GM12878 (cell line): ENCODE results near the gene IL1RL2. TPM values are rescaled to one million over a fixed set of nuclear protein-coding genes. Genes with fewer than 3 reads are reported as not detected.

Experiments used
- ATAC-seq: fragments of 200-7000 bp; cut with Tn5 transposase; 3 replicates; pipeline ENCODE4 v1.9.1; 2020; ENCODE audit warnings: mild to moderate bottlenecking, moderate library complexity
- BruUV-seq: library from RNA; stranded (reverse); fragments of 400-500 nt; replicated peaks from 2 replicates; lab custom pipeline; 2021; lab: Mats Ljungman, UMichigan
- CTCF ChIA-PET: fragments of 300-600 bp; sonication (Branson Sonifier 250); formaldehyde crosslinking; extraction: SDS; loops from one replicate; lab custom pipeline; 2021; ENCODE audit warnings: inconsistent platforms; lab: Yijun Ruan, JAX
- POLR2A ChIA-PET: fragments of 350-600 bp; formaldehyde crosslinking; extraction: SDS; loops from one replicate; lab custom pipeline; 2021; ENCODE audit warnings: inconsistent platforms; lab: Charles Lee
- RAD21 ChIA-PET: fragments of 300-600 bp; sonication (Branson Sonifier 250); formaldehyde crosslinking; loops from one replicate; lab custom pipeline; 2023; ENCODE audit warnings: antibody characterized with exemption; ENCODE audit not compliant: unreplicated experiment; lab: Charles Lee
- SMC1A ChIA-PET: fragments of 300-600 bp; sonication (Branson Sonifier 250); formaldehyde crosslinking; loops from one replicate; lab custom pipeline; 2023; ENCODE audit not compliant: unreplicated experiment, uncharacterized antibody; lab: Charles Lee
- DNase-seq: peaks from one replicate; pipeline ENCODE4 v3.0.0-alpha.2; 2011; ENCODE audit warnings: low read depth, low spot score
- FAIRE-seq: peaks from 3 replicates; lab custom pipeline; 2011; peaks lifted over from hg19 to GRCh38; lab: Jason Lieb, UNC
- H2AFZ ChIP-seq: 2 replicates; pipeline ENCODE4 v1.6.0; 2011; ENCODE audit warnings: low read depth, low read length, control low read depth; ENCODE audit not compliant: control insufficient read depth
- H3K27ac ChIP-seq: 2 replicates; pipeline ENCODE4 v1.5.1; 2011; ENCODE audit warnings: control low read depth; ENCODE audit not compliant: control insufficient read depth, insufficient read depth
- H3K27me3 ChIP-seq, 2 experiments: replicated peaks in 1 of 2; 2 replicates each; pipeline versions ENCODE4 v1.6.0 to v1.6.1; 2011; ENCODE audit warnings: low read length in 1 of 2; ENCODE audit not compliant: control insufficient read depth in 2 of 2, insufficient read depth in 2 of 2
- H3K36me3 ChIP-seq, 2 experiments: 2 replicates each; pipeline ENCODE4 v1.5.1; 2011; ENCODE audit warnings: low read length in 1 of 2; ENCODE audit not compliant: control insufficient read depth in 2 of 2, insufficient read depth in 2 of 2
- H3K4me1 ChIP-seq: 2 replicates; pipeline ENCODE4 v1.6.1; 2011; ENCODE audit warnings: mild to moderate bottlenecking, low read length, moderate library complexity, mixed read lengths; ENCODE audit not compliant: control insufficient read depth, insufficient read depth
- H3K4me2 ChIP-seq: 2 replicates; pipeline ENCODE4 v1.6.0; 2011; ENCODE audit warnings: control low read depth; ENCODE audit not compliant: control insufficient read depth, insufficient read depth
- H3K4me3 ChIP-seq: fragments of 200-600 bp; sonication (generic); 2 replicates; pipeline ENCODE4 v1.5.1; 2016
- H3K79me2 ChIP-seq: 2 replicates; pipeline ENCODE4 v1.6.0; 2011; ENCODE audit warnings: low read length; ENCODE audit not compliant: control insufficient read depth, insufficient read depth
- H3K9ac ChIP-seq: 2 replicates; pipeline ENCODE4 v1.8.0; 2011; ENCODE audit warnings: low read length, control low read depth, mixed read lengths; ENCODE audit not compliant: control insufficient read depth, insufficient read depth
- H3K9me3 ChIP-seq: replicated peaks from 3 replicates; pipeline ENCODE4 v1.5.1; 2011; ENCODE audit warnings: mild to moderate bottlenecking, low read length; ENCODE audit not compliant: control insufficient read depth, insufficient read depth
- H4K20me1 ChIP-seq: 2 replicates; pipeline ENCODE4 v1.6.0; 2011; ENCODE audit not compliant: control insufficient read depth, insufficient read depth
- BCL11A ChIP-seq: IDR thresholded peaks from 2 replicates; pipeline ENCODE4 v1.6.1; 2011; ENCODE audit warnings: low read depth, low read length
- BMI1 ChIP-seq: fragments of 450-650 bp; IDR thresholded peaks from 2 replicates; pipeline ENCODE4 v1.6.1; 2016; ENCODE audit warnings: mild to moderate bottlenecking, moderate library complexity, borderline replicate concordance
- CBFB ChIP-seq: IDR thresholded peaks from 2 replicates; pipeline ENCODE4 v1.6.1; 2016; ENCODE audit warnings: antibody characterized with exemption, low read depth
- EP300 ChIP-seq, 2 experiments: fragments of 150-350 bp in 1 of 2; IDR thresholded peaks; 2 replicates each; pipeline ENCODE4 v1.6.1; 2011 to 2012; ENCODE audit warnings: low read depth in 2 of 2, low read length in 2 of 2, borderline replicate concordance in 1 of 2, improper control_type of control experiment in 1 of 2, inconsistent platforms in 1 of 2; ENCODE audit not compliant: control insufficient read depth in 1 of 2
- FOS ChIP-seq: IDR thresholded peaks from 3 replicates; pipeline ENCODE4 v1.6.1; 2011; ENCODE audit warnings: borderline replicate concordance; ENCODE audit not compliant: insufficient read length; ENCODE audit errors: extremely low read depth
- FOXK2 ChIP-seq: fragments of 450-650 bp; IDR thresholded peaks from 2 replicates; pipeline ENCODE4 v1.6.1; 2017; ENCODE audit warnings: mild to moderate bottlenecking, moderate library complexity
- IKZF1 ChIP-seq: fragments of 450-650 bp; conservative IDR thresholded peaks from 2 replicates; pipeline ENCODE4 v1.6.1; 2017; ENCODE audit warnings: antibody characterized with exemption, mild to moderate bottlenecking
- LARP7 ChIP-seq: fragments of 450-650 bp; IDR thresholded peaks from 2 replicates; pipeline ENCODE4 v1.6.1; 2017; ENCODE audit warnings: mild to moderate bottlenecking
- MYB ChIP-seq: fragments of 150-350 bp; IDR thresholded peaks from 2 replicates; pipeline ENCODE4 v1.6.1; 2014; ENCODE audit warnings: mild to moderate bottlenecking, low read depth, low read length, borderline replicate concordance
- NR2C2 ChIP-seq: IDR thresholded peaks from 2 replicates; pipeline ENCODE4 v1.6.1; 2011; ENCODE audit warnings: borderline replicate concordance, low read depth; ENCODE audit not compliant: control insufficient read depth, insufficient read length
- NRF1 ChIP-seq: conservative IDR thresholded peaks from 2 replicates; pipeline ENCODE4 v1.6.1; 2011; ENCODE audit warnings: mild to moderate bottlenecking, low read depth, low read length, improper control_type of control experiment
- SUZ12 ChIP-seq: fragments of 200-600 bp; sonication (generic); IDR thresholded peaks from one replicate; pipeline ENCODE4 v1.6.1; 2018; ENCODE audit warnings: antibody characterized with exemption, mild to moderate bottlenecking; ENCODE audit not compliant: unreplicated experiment
- TARDBP ChIP-seq: IDR thresholded peaks from 2 replicates; pipeline ENCODE4 v1.6.1; 2016; ENCODE audit warnings: borderline replicate concordance
- YBX1 ChIP-seq: fragments of 450-650 bp; IDR thresholded peaks from 2 replicates; pipeline ENCODE4 v1.6.1; 2016; ENCODE audit warnings: antibody characterized with exemption
- ZSCAN29 ChIP-seq: fragments of 450-650 bp; IDR thresholded peaks from 2 replicates; pipeline ENCODE4 v1.6.1; 2017; ENCODE audit warnings: mild to moderate bottlenecking, moderate library complexity
- WGBS: methylation state at CpG from one replicate; pipeline ENCODE4 v1.1.6; 2016; ENCODE audit warnings: low lambda C conversion rate; ENCODE audit not compliant: insufficient replicate concordance, insufficient coverage; ENCODE audit errors: missing lambda C conversion rate; 5-methylcytosine and 5-hydroxymethylcytosine counted together
- in situ Hi-C: fragments of 300-500 bp; cut with MboI; formaldehyde crosslinking; loops from 9 replicates; pipeline ENCODE4 v1.14.3; 2018; ENCODE audit warnings: mixed read lengths
- intact Hi-C: fragments of 100-400 bp; cut with micrococcal nuclease; formaldehyde crosslinking; loops from one replicate; pipeline ENCODE4 v1.14.2; 2022; ENCODE audit not compliant: unreplicated experiment
- polyA plus RNA-seq, 11 experiments: library from polyadenylated mRNA; depleted of rRNA in 4 of 11; unstranded in 6 of 11; stranded (reverse) in 5 of 11; fragments of >200 nt; fragmentation: Nextera tagmentation in 4 of 11; fragmentation: Illumina TruSeq in 1 of 11; extraction: Ambion mirVana in 4 of 11; extraction: Trizol in 1 of 11; gene quantifications; 1 replicate in 1 of 11; 2 replicates in 10 of 11; pipeline versions ENCODE4 v1.2.1 to v1.2.3, GENCODE V29; 2011 to 2016; ENCODE audit warnings: inconsistent platforms in 2 of 11, missing spikeins in 2 of 11, low read depth in 1 of 11
- total RNA-seq, 4 experiments: library from RNA; depleted of rRNA in 3 of 4; stranded (reverse); fragments of >200 nt in 3 of 4; fragmentation: Illumina TruSeq in 1 of 4; extraction: Trizol in 1 of 4; gene quantifications; 2 replicates each; pipeline versions ENCODE4 v1.2.1 to v1.2.3, GENCODE V29; 2013 to 2021
- TF ChIP-seq, protein P1 (sequence below): IDR thresholded peaks from 2 replicates; pipeline ENCODE4 v1.6.1; 2011; ENCODE audit warnings: borderline replicate concordance, low read depth, mild to moderate bottlenecking, moderate library complexity, mixed read lengths, low read length; ENCODE audit not compliant: insufficient read depth; ENCODE audit errors: extremely low read length
- TF ChIP-seq, protein P2 (sequence below): fragments of 450-650 bp; formaldehyde crosslinking; IDR thresholded peaks from 2 replicates; pipeline ENCODE4 v1.4.0; 2020; ENCODE audit warnings: mild to moderate bottlenecking, moderate library complexity
- TF ChIP-seq, protein P3 (sequence below): fragments of 150-350 bp; IDR thresholded peaks from 2 replicates; pipeline ENCODE4 v1.6.1; 2016; ENCODE audit warnings: low read depth, low read length

IL1RL2 gene
- total and polyA plus RNA-seq, 10 of the 15 experiments (the other 5 are each of a cell fraction or from before 2014, with no cell fraction given): not detected

DNA sequence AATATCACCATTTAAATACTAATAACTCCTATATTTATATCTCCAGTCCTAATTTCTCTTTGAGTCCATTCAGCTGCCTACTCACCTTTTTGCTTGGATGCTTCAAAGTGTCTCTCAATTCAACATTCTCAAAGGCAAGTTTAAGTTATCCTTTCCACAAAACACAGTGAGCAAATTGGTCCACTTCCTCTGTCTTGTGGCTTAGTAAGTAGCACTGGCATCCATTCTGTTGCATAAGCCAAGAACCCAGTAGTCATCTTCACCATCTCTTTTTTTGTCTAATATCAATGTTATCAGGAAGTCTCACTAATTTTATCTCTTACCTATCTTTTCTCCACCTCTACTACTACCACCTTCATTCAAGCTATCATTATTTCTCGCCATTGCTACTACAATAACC, 97.2 kb downstream of the IL1RL2 start:
- Histone ChIP-seq H3K27me3 (no peaks in the 10 kb centered on the region; a peak in 1 of 4 replicates), H3K79me2 (no peaks in the 10 kb centered on the region), H3K9ac (no peak overlapping the region), H4K20me1 (no peaks in the 10 kb centered on the region), H3K27ac (no peak overlapping the region), H3K4me2 (no peak overlapping the region), H3K4me1 (no peaks in the 10 kb centered on the region), H3K9me3 (no peaks in the 10 kb centered on the region), H3K36me3 (no peaks in the 10 kb centered on the region), H3K4me3 (no peak overlapping the region), H2AFZ (no peak overlapping the region)
- DNase-seq (no peak), FAIRE-seq (no peak), ATAC-seq (no peak)
- in situ Hi-C loops: no loop called here
- TF ChIP-seq, protein P1, sequence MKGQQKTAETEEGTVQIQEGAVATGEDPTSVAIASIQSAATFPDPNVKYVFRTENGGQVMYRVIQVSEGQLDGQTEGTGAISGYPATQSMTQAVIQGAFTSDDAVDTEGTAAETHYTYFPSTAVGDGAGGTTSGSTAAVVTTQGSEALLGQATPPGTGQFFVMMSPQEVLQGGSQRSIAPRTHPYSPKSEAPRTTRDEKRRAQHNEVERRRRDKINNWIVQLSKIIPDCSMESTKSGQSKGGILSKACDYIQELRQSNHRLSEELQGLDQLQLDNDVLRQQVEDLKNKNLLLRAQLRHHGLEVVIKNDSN: no peak
- TF ChIP-seq CBFB (no peak), EP300 (IDR thresholded peaks at IDR 0.05; ENCODE audit: borderline replicate concordance in 1 of 2, control insufficient read depth in 1 of 2, low read depth in 2 of 2, low read length in 2 of 2) (no peak), NR2C2 (no peak), MYB (no peak), YBX1 (no peak), ZSCAN29 (no peak), IKZF1 (no peak), LARP7 (no peak), SUZ12 (no peak), BMI1 (no peak), FOS (no peak), TARDBP (no peak), BCL11A (no peak), FOXK2 (no peak), NRF1 (no peak)
- TF ChIP-seq, protein P2, sequence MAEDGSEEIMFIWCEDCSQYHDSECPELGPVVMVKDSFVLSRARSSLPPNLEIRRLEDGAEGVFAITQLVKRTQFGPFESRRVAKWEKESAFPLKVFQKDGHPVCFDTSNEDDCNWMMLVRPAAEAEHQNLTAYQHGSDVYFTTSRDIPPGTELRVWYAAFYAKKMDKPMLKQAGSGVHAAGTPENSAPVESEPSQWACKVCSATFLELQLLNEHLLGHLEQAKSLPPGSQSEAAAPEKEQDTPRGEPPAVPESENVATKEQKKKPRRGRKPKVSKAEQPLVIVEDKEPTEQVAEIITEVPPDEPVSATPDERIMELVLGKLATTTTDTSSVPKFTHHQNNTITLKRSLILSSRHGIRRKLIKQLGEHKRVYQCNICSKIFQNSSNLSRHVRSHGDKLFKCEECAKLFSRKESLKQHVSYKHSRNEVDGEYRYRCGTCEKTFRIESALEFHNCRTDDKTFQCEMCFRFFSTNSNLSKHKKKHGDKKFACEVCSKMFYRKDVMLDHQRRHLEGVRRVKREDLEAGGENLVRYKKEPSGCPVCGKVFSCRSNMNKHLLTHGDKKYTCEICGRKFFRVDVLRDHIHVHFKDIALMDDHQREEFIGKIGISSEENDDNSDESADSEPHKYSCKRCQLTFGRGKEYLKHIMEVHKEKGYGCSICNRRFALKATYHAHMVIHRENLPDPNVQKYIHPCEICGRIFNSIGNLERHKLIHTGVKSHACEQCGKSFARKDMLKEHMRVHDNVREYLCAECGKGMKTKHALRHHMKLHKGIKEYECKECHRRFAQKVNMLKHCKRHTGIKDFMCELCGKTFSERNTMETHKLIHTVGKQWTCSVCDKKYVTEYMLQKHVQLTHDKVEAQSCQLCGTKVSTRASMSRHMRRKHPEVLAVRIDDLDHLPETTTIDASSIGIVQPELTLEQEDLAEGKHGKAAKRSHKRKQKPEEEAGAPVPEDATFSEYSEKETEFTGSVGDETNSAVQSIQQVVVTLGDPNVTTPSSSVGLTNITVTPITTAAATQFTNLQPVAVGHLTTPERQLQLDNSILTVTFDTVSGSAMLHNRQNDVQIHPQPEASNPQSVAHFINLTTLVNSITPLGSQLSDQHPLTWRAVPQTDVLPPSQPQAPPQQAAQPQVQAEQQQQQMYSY (CRISPR knock-in tag): no peak
- TF ChIP-seq, protein P3, sequence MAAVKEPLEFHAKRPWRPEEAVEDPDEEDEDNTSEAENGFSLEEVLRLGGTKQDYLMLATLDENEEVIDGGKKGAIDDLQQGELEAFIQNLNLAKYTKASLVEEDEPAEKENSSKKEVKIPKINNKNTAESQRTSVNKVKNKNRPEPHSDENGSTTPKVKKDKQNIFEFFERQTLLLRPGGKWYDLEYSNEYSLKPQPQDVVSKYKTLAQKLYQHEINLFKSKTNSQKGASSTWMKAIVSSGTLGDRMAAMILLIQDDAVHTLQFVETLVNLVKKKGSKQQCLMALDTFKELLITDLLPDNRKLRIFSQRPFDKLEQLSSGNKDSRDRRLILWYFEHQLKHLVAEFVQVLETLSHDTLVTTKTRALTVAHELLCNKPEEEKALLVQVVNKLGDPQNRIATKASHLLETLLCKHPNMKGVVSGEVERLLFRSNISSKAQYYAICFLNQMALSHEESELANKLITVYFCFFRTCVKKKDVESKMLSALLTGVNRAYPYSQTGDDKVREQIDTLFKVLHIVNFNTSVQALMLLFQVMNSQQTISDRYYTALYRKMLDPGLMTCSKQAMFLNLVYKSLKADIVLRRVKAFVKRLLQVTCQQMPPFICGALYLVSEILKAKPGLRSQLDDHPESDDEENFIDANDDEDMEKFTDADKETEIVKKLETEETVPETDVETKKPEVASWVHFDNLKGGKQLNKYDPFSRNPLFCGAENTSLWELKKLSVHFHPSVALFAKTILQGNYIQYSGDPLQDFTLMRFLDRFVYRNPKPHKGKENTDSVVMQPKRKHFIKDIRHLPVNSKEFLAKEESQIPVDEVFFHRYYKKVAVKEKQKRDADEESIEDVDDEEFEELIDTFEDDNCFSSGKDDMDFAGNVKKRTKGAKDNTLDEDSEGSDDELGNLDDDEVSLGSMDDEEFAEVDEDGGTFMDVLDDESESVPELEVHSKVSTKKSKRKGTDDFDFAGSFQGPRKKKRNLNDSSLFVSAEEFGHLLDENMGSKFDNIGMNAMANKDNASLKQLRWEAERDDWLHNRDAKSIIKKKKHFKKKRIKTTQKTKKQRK: no peak
- WGBS: 0% methylated on average over 1 of the region's 1 CpG
- BruUV-seq: no TSS peak
- intact Hi-C loops: no loop called here
- ChIA-PET CTCF (interaction anchor here (2.9 kb wide), 1 partner anchor 17 kb away, joined by 10 read pairs; no protein-coding TSS in a partner anchor), SMC1A (interaction anchor here (1.3 kb wide), 1 partner anchor 11 kb away, joined by 5 read pairs; no protein-coding TSS in a partner anchor), POLR2A (no interaction called here), RAD21 (no interaction called here)
